KG1 (cell line): ENCODE measurements around the gene ANAPC5.
"Not testable (repeated sequence)": the region's sequence is repeated elsewhere in the genome, so short reads cannot be mapped to it uniquely, and the experiment has no call there.

ENCODE experiments used
- DNase-seq: peaks from one replicate; lab custom pipeline; 2025; lab: John Stamatoyannopoulos, UW

Gene ANAPC5

DNA sequence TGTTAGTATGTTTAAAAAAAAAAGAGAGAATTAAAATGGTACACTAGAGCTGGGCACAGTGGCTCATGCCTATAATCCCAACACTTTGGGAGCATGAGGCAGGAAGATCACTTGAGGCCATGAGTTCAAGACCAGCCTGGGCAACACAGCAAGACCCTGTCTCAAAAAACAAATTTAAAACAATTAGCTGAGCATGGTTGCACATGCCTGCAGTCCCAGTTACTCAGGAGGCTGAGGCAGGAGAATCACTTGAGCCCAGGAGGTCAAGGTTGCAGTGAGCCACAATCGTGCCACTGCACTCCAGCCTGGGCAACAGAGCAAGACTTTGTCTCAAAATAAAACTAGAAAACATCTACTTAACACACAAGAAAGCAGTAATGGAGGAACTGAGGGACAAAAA, 42.0 kb downstream of the ANAPC5 start:
- not testable (repeated sequence) for DNase-seq

DNA sequence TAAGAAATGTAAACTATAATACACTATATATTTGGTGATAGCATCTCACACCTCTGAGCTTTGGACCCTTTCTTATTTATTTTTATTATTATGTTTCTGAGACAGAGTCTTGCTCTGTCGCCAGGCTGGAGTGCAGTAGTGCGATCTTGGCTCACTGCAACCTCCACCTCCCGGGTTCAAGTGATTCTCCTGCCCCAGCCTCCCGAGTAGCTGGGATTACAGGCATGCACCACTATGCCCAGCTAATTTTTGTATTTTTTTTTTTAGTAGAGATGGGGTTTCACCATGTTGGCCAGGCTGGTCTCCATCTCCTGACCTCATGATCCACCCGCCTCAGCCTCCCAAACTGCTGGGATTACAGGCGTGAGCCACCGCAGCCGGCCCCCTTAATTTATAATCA, 44.8 kb downstream of the ANAPC5 start:
- not testable (repeated sequence) for DNase-seq

DNA sequence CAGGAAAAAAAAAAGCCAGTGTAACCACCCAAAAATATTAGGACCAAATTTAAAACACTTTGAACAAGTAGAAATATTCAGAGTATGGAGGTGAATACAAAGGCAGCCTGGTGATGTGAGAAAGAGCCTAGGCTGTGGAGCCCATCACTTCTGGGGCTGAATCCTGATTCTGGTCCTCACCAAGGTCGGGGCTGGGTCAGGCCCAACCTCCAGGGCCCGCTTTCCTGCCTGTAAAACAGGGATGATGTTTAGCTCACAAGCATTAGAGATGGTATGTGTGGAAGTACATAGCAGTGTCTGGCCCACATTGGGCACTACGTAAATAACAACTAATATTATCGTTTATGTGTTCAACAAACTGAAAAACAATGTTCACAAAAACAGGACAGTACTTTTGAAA, 47.9 kb downstream of the ANAPC5 start:
- no peak for DNase-seq

DNA sequence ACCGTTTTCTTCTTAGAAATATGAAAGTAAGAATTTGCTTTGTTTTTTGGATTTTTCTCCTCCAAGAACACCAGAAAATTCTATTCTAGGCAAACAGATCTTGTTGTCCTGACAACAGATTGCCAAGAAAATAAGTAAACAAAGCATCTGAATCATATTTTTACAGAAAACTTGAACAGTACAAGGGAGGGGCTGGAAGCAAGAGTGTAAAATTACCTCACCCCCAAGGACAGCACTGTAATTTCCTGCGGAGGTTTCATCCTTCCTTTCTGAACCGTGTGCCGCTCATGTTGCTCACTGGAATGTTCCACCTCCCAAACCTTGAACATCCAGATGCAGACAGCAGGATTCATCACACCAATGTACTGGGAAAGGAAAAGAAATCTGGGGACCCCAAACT, 50.3 kb downstream of the ANAPC5 start:
- DNase-seq: no peak

DNA sequence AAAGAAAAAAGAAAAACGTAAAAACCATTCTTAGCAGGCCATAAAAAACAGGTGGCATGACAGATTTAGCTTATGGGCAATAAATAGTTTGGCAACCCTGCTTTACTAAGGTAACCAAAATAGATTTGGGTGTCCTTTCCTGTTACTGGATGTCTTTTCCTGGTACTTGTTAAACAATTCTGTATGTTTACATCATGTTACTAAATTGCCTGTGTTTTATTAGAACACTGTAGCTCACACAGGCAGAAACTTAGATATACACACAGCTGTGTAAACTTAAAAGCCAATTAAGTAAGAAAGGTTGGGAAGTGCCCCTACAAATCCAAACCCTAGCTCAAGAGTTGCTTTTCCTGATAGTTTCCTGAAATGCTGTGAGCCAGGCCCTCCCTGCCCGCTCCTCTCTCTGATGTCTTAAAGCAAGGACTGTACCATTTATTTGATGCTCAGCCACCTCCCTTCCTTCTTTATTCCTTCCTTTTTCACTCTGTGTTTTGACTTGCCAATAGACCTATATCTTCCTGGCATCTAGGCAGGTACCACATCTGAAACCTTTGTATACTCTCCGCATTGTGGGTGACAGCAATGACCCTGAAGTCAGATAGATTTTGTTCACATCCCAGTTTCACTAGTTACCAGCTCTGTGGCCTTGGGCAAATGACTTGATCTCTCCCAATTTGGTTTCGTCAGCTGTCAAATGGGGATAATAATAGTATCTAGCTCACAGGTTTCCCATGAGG, 52.0 kb downstream of the ANAPC5 start:
- DNase-seq: no peak

DNA sequence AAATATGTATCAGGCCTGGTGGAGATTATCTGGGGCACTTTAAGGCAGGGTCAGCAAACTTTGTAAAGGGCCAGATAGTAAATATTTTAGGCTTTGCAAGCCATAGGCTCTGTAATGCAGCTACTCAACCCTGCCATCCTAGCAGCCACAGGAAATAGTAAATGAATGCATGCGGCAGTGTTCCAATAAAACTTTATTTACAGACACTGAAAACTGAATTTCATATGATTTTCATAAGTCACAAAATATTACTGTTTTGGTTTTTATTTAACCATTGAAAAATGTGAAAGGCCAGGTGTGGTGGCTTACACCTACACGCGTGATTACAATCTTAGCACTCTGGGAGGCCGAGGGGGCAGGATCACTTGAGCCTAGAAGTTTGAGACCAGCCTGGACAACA, 52.5 kb downstream of the ANAPC5 start:
- no peak for DNase-seq

DNA sequence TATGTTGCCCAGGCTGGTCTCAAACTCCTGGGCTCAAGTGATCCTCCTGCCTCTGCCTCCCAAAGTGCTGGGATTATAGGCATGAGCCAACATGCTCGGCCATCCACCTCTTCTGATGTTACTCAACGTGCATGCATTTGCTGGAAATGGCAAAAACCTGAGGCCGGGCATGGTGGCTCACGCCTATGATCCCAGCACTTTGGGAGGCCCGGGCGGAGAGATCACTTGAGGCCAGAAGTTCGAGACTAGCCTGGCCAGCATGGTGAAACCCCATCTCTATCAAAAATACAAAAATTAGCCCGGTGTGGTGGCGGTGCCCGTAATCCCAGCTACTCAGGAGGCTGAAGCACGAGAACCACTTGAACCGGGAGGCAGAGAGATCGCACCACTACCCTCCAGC, 53.8 kb downstream of the ANAPC5 start:
- DNase-seq: not testable (repeated sequence)

DNA sequence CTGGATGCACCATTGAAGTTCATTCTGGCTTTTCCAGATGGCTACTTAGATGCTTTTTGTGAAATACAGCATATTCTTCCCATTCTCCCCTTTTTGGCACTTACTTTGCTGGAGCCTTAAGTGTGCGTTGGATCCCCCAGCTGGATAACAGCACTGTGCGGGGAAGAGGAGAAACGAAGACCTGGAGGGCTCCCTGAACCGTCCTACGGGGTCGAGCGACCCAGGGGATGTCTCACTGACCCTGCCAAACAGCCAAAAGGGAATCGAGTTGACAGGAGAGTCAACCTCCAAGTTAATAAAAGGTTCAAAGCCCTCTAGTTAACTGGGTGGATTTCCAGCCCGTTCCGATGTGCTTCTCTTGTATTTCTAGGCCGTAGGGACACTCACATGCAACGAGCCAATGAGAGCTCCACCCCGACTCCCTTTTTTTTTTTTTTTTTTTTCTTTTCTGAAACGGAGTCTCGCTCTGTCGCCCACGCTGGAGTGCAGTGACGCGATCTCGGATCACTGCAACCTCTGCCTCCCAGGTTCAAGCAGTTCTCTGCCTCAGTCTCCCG, 54.7 kb downstream of the ANAPC5 start:
- no peak for DNase-seq

DNA sequence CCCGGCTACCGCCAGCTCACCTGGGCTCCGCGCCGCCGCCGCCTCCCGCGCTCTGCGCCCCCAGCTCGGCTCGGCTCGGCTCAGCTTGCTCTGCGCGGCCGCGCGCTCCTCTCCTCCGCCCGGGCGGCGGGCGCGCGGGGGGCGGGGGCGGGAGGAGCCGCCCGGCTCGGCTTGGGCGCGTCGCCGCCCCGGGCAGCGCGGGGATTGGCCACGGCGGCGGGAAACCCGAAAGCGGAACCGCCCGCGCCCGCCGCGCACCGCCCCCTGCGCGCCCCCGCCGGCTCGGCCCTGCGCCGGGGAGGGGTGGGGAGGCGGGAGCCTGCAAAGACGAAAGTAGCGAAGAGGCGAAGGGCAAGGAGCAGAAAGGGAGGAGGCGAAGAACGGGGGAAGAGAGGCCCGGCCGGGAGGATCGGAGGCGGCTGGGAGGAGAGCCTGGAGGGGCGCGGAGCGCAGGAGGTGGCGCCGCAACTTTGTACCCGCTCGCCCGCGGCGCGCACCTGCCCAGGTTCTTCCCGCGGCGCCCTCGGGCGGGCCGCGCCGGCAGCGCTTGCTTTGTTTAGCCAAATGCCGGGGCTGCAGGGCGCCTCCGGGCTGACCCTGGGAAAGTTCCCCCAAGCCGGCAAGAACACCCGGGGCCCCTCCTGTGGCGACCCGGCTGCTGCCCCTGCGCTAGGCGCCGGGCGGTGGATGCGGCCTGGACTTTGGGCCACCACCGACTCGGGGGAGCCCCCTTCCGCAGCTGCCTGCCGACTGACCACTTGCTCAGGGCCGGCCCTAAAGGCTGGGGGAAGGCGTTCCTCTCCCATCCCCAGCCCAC, 55.4 kb downstream of the ANAPC5 start, which contains the start of gene CAMKK2:
CAMKK2 (minus strand) TSS at position 92 of the 817 bp plus-strand sequence. CDS start 22,183 bp downstream, outside the sequence.
- DNase-seq: peak; percentile 76

DNA sequence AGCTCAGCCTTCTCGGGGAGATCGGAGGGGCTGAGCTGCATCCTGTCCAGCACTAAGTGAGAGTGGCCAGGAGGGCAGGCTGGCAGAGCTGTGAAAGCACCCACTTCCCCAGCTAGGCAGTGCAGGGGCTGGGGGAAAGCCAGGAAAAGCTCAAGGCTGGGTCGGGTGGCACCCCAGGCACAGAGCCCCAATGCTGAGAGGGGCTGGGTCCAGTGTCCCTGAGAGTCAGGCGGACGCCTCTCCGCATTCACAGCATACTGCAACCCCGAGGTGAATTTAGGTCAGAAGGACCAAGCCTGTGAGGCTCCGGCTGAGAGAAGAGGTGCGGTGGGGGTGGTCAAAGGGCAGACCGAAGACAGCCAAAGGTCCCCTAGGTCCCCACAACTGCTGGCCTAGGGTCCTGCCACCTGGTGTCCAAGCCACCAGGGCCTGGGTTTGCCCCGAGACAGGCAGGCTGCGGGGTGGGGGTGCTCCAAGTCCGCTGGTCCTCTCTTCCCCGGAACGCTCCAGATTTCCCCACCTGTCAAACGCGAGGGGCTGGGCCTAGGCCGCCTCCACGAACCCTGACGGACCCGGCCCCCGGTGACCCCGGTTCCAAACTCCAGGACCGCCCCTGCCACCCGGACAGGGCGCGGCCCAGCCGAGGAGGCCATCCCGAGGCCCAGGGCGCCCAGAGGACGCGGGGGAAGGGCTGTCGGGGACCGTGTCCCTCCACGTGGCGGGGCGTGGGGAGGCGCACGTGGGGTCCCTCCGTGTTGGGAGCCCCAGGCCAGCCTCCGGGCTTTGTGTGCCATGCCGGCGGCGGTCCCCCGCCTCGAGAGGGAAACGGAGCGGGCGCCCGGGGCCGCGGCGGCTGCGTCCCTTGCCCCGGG, 56.2 kb downstream of the ANAPC5 start:
- peak; percentile 47 for DNase-seq

DNA sequence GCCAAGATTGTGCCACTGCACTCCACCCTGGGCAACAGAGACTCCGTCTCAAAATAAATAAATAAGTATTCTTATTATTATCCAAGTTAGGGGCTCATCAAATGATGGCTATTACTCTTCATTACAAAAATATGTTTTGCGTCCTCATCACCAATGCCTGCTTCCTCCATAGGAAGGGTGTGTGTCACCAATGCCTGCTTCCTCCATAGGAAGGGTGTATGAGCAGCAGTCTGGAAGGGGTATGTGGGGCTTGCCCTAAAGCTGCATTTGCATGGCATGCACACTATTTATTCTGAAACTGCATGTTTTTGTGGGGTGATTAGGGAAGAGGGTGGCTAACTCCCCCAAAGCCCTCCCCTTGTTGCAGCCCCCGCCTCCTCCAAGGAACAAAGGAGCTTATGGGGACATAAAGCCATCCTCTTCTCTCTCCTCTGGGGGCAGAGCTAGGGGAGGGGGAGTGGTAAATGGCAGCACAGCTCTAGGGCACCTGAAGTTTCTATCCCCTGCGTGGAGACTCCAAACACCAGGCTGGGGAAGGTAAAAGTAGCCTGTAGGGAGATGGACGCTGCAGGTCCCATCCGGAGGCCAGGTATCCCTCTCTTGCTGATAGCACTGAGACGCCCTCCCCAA, 57.0 kb downstream of the ANAPC5 start:
- DNase-seq: no peak

DNA sequence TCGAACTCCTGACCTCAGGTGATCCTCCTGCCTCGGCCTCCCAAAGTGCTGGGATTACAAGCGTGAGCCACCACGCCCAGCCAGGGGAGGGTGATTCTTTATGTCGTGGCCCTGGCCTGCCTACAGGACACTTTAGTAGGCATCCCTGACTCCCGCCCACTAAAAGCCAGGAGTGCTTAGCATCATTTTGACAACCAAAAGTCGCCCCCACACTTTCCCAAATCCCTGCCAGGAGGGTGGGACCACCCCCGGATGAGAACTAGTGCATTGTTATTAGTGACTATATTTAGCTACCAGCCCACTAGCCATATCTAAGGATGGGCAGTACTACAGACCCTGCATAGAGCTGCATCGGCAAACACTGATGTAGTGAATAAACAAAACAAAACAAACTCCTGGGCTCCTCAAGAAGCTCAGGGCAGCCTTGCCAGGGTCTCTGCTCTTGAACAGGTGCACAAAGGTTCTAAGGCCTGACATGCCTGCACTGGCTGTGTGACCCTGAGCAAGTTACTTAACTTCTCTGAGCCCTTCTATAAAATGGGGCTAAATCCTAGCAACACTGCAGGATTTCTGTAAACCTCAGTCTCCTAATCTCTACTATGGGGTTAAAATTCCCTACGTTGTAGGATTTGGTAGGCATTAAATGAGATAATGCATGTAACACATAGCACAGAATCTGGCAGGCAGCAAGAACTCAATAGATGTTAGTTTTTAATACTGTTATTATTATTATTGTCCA, 57.9 kb downstream of the ANAPC5 start:
- no peak for DNase-seq

DNA sequence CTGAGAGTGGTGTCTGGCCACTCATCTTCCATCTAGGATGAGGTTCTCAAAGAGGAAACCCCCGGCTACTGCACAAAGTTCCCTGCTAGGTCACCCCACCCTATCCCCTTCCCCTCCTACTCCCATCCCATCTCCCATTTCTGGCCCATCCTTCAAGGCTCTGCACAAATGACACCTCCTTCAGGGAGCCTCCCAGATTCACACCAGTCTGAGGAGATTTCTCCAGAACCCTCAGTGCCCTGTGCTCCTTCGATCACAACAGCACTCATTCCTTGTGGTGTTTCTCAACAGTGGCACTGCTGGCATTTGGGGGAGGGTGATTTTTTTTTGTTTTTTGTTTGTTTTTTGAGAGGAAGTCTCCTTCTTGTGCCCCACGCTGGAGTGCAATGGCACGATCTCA, 58.6 kb downstream of the ANAPC5 start:
- DNase-seq: no peak

DNA sequence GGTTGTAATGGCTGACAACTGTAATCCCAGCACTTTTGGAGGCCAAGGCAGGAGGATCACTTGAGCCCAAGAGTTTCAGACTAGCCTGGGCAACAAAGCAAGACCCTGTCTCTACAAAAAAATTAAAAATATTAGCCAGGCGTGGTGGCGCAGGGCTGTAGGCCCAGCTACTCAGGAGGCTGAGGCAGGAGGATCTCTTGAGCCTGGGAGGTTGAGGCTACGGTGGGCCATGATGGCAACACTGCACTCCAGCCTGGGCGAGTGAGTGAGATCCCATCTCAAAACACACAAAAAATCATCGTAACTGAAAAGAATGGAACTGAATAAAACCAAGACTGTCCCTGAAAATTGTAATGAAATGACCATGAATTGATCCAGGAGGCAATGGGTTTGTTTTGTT, 61.8 kb downstream of the ANAPC5 start:
- DNase-seq: no peak

DNA sequence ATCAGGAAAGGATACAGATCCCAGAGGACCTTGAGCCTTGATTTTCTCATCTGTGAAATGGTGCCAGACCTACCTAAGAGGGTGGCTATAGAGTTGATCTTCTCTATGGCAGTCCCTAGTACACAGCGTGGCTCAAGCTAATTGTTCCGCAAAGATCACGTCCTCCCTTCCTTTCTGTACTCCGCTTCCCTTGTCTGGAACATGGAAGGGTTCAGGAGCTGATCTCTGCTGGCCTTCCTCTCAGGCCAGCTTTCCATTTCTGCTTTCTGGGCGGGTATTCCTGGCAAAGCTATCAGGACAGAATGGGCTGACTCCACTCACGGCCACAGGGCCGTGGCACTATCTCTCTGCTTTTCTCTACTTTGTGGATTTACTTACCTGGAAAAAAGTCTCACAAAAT, 62.2 kb downstream of the ANAPC5 start:
- DNase-seq: no peak

DNA sequence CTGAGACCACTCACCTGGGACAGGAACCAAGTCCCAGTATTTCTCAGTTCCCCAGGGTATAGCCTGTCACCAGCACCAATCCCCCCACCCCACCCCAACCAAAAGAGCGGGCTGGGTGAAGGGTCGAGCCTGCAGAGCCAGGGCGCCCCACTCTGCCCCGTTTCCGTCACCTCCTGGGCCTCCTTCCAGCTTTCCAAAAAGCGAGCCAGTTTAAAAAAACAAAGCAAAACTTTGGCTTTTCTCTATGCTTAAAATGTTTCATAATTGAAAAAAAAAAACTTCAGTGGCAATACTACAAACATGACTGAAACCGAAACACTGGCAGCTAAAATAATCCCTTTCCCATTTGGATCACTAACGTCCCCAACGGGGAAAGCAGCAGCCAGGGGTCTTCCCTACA, 63.2 kb downstream of the ANAPC5 start:
- DNase-seq: no peak

DNA sequence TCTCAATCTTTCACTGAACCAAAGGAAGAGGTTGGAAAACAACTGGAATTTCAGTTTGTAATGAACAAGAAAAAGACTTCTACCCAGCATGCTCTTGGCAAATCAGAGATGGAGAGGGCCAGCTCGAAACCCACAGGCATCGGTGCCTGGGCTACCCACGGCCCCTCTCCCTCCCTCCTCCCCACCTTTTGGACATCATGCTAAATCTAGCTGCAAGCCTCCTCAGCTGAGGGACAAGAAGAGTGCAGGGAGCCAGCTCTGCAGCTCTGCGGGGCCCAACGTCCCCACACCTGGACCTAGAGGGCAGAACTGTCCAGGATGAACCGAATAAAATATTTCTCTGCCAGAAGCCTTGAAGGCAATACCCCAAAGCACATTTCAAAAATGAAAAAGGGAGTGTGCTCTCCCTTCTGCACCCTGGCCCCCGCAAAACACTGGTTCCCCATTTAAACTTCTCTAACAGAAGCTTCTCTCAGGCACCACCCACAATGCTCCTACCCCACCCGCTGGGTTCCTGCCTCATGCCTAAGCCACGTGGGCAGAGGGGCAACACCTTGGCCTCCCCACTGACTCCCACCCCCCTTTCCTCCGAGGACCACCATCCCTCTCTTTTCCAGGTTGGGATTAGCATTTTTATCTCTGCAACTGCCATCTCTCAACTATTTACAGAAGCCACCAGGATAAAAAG, 63.9 kb downstream of the ANAPC5 start:
- DNase-seq: no peak

DNA sequence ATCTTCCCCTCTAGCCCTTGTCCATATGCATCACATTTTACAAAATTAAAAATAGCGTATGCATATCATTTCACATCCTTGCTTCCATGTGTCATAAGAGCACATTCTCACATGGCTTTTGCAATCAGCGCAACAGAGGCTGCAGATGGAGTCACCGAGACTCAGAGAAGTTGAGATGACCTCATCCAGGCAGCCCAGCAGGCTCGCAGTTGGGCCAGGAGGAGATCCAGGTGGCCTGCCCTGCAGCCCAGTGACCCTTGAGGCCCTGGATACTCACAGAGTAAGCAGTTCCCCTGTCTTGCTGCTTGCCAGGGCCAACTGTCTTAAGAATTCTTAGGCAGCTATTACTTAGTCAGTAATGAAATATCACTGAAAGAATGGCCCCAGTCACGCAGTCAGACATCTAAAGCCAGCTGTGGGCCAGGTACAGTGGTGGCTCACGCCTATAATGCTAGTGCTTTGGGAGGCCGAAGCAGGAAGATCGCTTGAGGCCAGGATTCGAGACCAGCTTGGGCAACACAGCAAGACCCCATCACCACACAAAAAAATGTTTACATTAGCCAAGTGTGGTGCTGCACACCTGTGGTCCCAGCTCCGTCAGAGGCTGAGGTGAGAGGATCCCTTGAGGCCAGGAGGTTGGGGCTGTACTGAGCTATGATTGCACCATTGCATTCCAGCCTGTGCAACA, 64.8 kb downstream of the ANAPC5 start:
- no peak for DNase-seq

DNA sequence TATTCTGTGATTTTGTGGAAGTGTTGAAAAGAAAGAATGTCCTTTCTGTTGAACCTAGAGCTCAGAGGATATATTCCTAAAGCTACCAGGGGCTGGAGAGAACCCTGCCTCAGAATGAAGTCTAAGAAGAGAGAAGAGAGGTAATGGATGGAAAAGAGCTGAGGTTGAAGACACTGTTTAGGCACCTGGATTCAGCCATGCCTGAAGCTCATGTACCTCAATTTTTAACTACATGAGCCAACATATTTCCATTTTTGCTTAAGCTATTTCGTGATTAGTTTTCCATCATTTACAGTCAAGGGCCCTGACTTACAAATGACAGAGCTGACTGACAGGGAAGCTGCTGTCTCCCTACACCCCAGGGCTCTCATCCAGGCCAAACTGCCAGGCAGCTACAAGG, 66.4 kb downstream of the ANAPC5 start:
- no peak for DNase-seq
